GM19397 (cell line): ENCODE results near the gene PHF11.
"Not testable (repeated sequence)": the region's sequence is repeated elsewhere in the genome, so short reads cannot be mapped to it uniquely, and the experiment has no call there.

Experiments used
- ATAC-seq: cut with Tn5 transposase; IDR thresholded peaks from one replicate; pipeline ENCODE4 v1.9.1; 2021; ENCODE audit warnings: mild to moderate bottlenecking, moderate library complexity; ENCODE audit not compliant: unreplicated experiment

PHF11 gene

GRCh38 chr13:49495783-49496762, at the start of gene PHF11:
Gene PHF11 (plus strand): TSS chr13:49495953. CDS start chr13:49496002, 49 bp downstream.
- ATAC-seq = peak; percentile 87

- ATAC-seq = no peak
Observed at GRCh38 chr13:49446473-49446872, 49.3 kb upstream of the PHF11 start.

DNA sequence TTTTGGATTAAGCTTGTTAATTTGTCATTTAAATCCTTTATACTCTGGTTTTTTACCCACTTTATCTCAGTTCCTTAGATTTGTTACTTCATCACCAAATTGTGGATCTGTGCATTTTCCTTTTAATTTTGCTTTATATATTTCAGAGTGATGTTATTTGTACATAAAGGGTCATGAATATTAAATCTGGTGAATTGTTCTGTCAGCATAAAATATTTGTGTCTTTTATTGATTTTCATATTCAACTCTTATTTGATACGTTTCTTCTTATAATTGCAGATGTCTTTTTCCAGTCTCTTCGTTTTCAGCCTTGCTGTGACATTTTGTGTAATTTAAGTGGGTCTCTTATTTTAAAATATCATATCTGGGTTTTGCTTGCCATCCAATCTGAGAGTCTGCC, 47.0 kb upstream of the PHF11 start:
- no peak for ATAC-seq

GRCh38 chr13:49450105-49450819, 45.5 kb upstream of the PHF11 start:
- no peak for ATAC-seq

DNA sequence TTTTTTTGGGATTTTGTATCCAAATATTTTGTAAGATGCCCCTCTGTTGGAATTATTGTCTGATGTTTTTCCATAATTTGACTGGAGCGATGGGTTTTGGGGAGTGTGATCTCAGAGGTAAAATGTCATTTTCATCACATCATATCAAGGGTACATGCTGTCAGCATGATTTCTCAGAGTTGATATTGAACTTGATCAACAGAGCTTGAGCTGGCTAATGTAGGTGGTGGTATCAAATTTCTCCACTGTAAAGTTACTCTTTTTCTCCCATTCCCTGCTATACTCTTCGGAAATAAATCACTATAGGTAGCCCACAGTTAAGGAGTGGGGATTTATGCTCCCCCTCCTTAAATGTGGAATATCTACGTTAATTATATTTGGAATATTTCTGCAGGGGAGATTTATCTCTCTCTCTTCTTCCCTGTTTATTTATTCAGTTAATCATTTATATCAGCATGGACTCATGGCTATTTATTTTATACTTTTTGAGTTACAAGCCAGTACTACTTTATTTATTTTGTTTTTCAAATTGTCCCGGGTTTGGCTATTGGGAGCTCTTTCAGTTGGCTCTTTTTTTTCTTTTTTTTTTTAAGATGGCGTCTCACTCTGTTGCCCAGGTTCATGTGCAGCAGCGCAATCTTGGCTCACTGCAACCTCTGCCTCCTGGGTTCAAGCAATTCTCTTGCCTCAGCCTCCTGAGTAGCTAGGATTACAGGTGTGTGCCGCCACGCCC, 42.9 kb upstream of the PHF11 start:
- no peak for ATAC-seq

- ATAC-seq = no peak
Observed at GRCh38 chr13:49453465-49453864, 42.3 kb upstream of the PHF11 start.

- peak; percentile 82 for ATAC-seq
Observed at GRCh38 chr13:49454388-49455006, 41.3 kb upstream of the PHF11 start.

DNA sequence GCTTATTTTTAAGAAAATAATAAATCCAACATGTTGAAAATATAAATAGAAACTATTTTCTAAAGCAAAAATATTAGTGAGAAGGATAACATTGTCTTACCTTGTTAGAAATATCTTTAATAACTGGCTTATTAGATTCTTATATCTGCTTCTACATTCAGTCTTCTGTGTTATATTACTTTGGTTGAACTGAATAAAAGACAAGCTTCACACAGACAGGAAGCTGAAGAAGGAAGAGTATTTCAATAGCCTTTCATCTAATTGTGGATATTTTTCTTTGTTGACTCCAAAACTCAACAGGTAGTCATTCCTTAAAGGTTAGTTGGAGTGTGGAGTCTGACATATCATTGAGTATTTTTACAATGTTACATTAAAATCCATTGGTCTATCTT, 40.8 kb upstream of the PHF11 start:
- no peak for ATAC-seq

- ATAC-seq = no peak
Observed at GRCh38 chr13:49456156-49456555, 39.6 kb upstream of the PHF11 start.

DNA sequence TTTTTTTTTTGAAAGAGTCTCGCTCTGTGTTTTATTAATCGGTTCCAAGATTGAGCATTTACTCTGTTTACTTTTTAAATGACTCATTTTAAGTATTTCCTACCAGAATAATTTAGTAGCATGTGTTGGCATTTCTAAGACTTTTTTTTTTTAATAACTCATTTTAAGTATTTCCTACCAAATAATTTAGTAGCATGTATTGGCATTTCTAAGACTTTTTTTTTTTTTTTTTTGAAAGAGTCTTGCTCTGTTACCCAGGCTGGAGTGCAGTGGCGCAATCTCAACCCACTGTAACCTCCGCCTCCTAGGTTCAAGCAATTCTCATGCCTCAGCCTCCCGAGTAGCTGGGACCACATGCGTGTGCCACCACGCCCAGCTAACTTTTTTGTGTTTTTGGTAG, 38.5 kb upstream of the PHF11 start:
- ATAC-seq = no peak

DNA sequence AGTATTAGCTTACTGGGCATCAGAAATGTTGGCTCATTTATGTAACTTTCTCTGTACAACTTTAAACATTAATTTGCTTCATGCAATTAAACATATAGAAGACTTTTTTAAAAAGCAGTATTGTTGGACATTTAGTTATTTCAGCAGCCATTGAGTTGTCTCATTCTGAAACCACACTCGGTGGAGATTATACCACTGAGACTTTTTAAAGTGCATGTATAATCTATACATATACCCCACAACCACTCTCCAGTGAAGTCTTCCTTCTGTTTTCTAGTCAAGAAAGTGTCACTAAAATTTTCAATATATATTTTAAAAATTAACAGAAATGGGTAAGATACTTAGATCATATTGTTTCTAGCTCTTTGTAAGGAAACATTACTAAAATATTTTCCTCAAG, 36.2 kb upstream of the PHF11 start:
- ATAC-seq = no peak

DNA sequence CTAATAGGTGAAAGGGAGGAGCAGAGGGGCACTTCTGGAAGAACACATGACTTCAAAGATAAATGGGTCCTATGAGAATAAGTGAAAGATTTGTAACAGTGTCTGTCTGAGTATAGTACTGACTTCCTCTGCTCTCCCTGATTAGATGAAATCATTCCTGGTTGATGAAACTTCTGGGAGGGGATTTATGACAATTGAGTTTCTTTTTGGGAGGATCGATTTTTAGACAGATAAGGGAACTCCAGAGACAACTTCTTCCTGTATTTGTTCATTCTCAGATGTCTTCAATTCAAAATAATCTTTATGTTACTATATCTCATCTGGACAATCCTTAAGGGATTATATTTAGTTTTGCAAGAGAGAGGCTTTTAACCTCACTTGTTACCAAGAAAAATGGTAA, 31.7 kb upstream of the PHF11 start:
- ATAC-seq = no peak

DNA sequence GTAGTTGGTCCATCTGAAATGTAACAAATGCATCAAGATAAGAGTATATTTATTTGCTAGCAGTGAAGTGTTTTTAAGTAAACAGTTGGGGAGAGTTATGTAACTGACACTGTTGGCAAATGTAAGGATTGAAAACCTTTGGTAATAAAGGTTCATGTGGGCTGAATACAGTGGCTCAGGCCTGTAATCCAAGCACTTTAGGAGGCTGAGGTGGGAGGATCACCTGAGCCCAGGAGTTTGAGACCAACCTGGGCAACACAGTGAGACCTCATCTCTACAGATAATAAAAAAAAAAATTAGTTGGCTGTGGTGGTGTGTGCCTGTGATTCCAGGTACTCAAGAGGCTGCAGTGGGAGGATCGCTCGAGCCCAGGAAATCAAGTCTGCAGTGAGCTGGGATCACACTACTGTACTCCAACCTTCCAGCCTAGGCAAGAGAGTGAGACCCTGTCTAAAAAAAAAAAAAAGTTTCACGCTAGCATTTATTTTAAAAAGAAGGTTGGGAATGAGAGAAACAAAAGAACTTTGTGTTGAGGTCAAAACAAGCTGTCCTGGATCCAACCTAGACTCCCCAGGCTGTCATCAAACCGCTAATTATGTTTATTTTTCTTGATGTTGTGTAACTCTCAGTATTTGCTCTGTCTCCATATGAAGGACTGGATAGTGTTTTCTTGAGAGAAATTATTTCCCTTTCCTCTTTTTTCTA, 31.0 kb upstream of the PHF11 start:
- ATAC-seq = no peak

DNA sequence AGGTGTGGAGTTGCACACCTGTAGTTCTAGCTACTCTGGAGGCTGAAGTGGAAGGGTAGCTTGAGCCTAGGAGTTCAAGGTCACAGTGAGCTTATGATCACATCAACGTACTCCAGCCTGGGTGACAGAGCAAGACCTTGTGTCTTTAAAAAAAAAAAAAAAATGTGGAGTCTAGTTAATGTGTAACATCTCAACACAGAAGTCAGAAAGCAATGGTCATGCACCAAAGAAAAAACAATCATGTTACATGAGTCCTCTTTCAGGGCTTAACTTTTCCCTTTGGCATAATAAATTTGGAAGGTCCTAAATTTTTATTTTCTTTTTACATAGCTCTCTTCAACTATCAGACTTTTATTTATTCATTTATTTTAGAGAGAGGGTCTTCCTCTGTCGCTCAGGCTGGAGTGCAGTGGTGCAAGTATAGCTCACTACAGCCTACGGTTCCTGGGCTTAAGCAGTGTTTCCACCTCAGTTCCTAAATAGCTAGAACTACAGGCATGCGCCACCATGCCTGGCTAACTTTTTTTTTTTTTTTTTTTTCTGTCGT, 29.4 kb upstream of the PHF11 start:
- ATAC-seq = no peak

DNA sequence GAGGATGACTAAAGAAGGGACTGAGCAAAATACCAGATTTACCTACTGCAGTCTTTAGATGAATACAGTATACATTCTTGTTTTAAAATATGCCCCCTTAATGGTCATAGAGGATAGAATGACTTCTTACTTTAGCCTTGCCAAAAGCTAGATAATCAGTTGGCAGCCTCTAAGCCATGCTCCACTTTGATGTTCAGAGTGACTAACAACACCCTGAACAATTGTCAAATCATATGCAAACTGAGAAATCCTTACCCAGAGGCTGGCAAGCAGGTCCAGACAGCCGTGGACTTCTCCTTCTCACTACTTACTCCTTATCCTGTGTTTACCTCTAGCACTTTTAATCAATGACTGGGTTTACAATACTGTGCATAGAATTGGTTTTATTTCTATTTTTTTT, 23.6 kb upstream of the PHF11 start:
- no peak for ATAC-seq

DNA sequence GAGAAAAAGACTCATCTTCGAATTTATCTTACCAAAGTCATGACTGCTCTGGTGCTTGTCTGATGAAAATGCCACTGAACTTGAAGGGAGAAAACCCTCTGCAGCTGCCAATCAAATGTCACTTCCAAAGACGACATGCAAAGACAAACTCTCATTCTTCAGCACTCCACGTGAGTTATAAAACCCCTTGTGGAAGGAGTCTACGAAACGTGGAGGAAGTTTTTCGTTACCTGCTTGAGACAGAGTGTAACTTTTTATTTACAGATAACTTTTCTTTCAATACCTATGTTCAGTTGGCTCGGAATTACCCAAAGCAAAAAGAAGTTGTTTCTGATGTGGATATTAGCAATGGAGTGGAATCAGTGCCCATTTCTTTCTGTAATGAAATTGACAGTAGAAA, 19.2 kb upstream of the PHF11 start:
- no peak for ATAC-seq

DNA sequence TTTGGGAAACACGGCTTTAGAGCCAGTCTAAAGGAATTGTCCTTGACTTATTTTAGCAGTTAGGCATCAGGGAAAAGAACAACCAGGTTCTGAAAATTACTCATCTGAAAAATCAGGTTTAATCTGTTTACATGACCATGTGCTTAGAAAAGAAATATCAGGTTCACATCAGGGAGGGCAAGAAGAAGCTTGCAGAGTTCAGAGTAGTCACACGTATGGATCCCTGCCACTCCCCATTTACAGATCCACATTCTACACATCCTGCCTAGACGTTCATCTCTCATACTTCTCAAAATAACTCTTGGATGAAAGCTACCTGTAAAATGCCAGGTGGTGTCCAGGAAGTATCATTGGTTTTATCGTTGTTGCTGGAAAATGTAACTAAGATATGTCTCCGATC, 14.0 kb upstream of the PHF11 start:
- no peak for ATAC-seq

DNA sequence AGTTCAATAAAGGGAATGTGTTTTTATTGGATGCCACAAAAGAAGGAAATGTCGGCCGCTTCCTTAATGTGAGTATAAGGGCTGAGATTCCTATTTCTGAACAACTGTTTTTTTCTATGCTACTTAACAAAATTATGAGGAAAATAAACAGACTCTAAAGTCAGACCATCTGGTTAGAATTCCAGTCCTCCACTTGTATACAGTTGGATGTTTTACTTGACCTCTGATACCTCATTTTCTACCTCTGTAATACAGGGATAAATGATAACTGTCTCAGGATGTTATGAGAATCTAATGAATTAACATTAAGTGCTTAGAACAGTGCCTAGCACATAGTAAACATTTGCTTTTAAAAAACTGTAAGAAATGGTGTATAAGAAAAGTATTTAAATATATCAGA, 7.2 kb upstream of the PHF11 start:
- ATAC-seq = no peak

DNA sequence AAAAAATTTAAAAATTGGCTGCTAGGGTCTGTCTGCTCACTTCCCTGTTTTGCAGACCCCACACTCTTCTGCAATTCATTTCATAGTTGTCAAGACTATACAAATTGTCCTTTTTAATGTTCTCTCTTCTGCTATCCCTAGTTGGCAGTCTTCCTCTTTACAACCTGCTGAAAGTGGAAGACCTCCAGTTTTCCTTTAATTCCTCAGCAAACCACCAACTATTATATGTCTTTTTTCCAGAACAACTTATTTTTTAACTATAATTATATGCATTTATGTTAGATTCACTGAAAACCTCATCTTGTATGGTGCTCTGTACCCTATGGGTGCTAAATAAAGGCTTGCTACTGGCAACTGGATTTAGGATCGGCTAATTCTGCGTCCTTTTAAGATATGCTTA, 1.1 kb upstream of the PHF11 start:
- no peak for ATAC-seq

GRCh38 chr13:49496837-49497236, 1.1 kb downstream of the PHF11 start:
- ATAC-seq = not testable (repeated sequence)
